HepG2 (cell line): ENCODE results near the gene PDCD2L. TPM values are rescaled to one million over a fixed set of nuclear protein-coding genes. Genes with fewer than 3 reads are reported as not detected.

ENCODE experiments used
- ATAC-seq: fragments of 200-7000 bp; cut with Tn5 transposase; 3 replicates; pipeline ENCODE4 v1.9.1; 2020; ENCODE audit warnings: mild to moderate bottlenecking, moderate library complexity
- BruUV-seq: library from RNA; stranded (reverse); fragments of 400-500 nt; replicated peaks from 2 replicates; lab custom pipeline; 2021; lab: Mats Ljungman, UMichigan
- CTCF ChIA-PET: fragments of 300-600 bp; formaldehyde crosslinking; extraction: SDS; loops from one replicate; lab custom pipeline; 2021; ENCODE audit warnings: low total read pairs, inconsistent platforms, low intra/inter-chr PET ratio; lab: Yijun Ruan, JAX
- POLR2A ChIA-PET: fragments of 350-600 bp; sonication (Branson Sonifier 250); formaldehyde crosslinking; loops from one replicate; lab custom pipeline; 2020; ENCODE audit warnings: antibody characterized with exemption, inconsistent platforms; lab: Yijun Ruan, JAX
- DNase-seq: peaks from one replicate; pipeline ENCODE4 v3.0.0-alpha.2; 2015; ENCODE audit warnings: low spot score
- FAIRE-seq: peaks from 3 replicates; lab custom pipeline; 2011; peaks lifted over from hg19 to GRCh38; lab: Jason Lieb, UNC
- H2AFZ ChIP-seq: one replicate; pipeline ENCODE4 v1.6.1; 2011; ENCODE audit warnings: low read length, inconsistent platforms
- H3K27ac ChIP-seq: fragments of 300-600 bp; 3 replicates; pipeline ENCODE4 v1.8.0; 2011; ENCODE audit warnings: mixed run types, mild to moderate bottlenecking, mixed read lengths, low read length, inconsistent platforms; ENCODE audit not compliant: insufficient read depth; ENCODE audit errors: extremely low read length
- H3K27me3 ChIP-seq, 2 experiments: fragments of 200-600 bp in 1 of 2; 2 replicates in 1 of 2; 3 replicates in 1 of 2; pipeline versions ENCODE4 v1.6.0 to v1.8.0; 2011; ENCODE audit warnings: low read length in 2 of 2, mild to moderate bottlenecking in 2 of 2, moderate library complexity in 2 of 2, inconsistent platforms in 1 of 2; ENCODE audit not compliant: insufficient read depth in 2 of 2, control insufficient read depth in 1 of 2
- H3K36me3 ChIP-seq, 2 experiments: fragments of 200-600 bp in 1 of 2; replicated peaks in 1 of 2; 2 replicates in 1 of 2; 3 replicates in 1 of 2; pipeline versions ENCODE4 v1.5.1 to v1.8.0; 2011; ENCODE audit warnings: low read length in 2 of 2, inconsistent platforms in 1 of 2; ENCODE audit not compliant: insufficient read depth in 2 of 2, control insufficient read depth in 1 of 2
- H3K4me1 ChIP-seq: 2 replicates; pipeline ENCODE4 v1.5.1; 2012; ENCODE audit warnings: low read length, inconsistent platforms; ENCODE audit not compliant: insufficient read depth
- H3K4me2 ChIP-seq: 2 replicates; pipeline ENCODE4 v1.6.0; 2011; ENCODE audit warnings: low read depth, low read length, inconsistent platforms
- H3K4me3 ChIP-seq, 3 experiments: fragments of 200-600 bp in 1 of 3; sonication (generic), shearing (Covaris generic) in 1 of 3; replicated peaks in 1 of 3; 2 replicates each; pipeline ENCODE4 v1.5.1; 2011 to 2016; ENCODE audit warnings: low read length in 3 of 3, inconsistent platforms in 2 of 3, low read depth in 2 of 3, mild to moderate bottlenecking in 2 of 3, control low read depth in 1 of 3, mixed read lengths in 1 of 3; ENCODE audit not compliant: insufficient read depth in 1 of 3
- H3K79me2 ChIP-seq: one replicate; pipeline ENCODE4 v1.6.1; 2011; ENCODE audit warnings: low read length, inconsistent platforms; ENCODE audit not compliant: insufficient read depth
- H3K9ac ChIP-seq: 2 replicates; pipeline ENCODE4 v1.6.0; 2011; ENCODE audit warnings: mild to moderate bottlenecking, low read depth, low read length, inconsistent platforms; ENCODE audit not compliant: insufficient read depth
- H3K9me3 ChIP-seq: 2 replicates; pipeline ENCODE4 v1.5.1; 2012; ENCODE audit warnings: mild to moderate bottlenecking, low read length
- H4K20me1 ChIP-seq: 2 replicates; pipeline ENCODE4 v1.6.0; 2011; ENCODE audit warnings: inconsistent platforms, mild to moderate bottlenecking, low read length, moderate library complexity; ENCODE audit not compliant: insufficient read depth
- ARNTL ChIP-seq: sonication (generic); formaldehyde crosslinking; IDR thresholded peaks from 2 replicates; pipeline ENCODE4 v1.4.0; 2020; ENCODE audit warnings: mild to moderate bottlenecking, missing genetic modification reagents
- CHD4 ChIP-seq: fragments of 200-600 bp; sonication (generic); IDR thresholded peaks from 2 replicates; pipeline ENCODE4 v1.7.0; 2017; ENCODE audit warnings: mild to moderate bottlenecking, low read length, borderline replicate concordance
- HMG20B ChIP-seq: conservative IDR thresholded peaks from 2 replicates; pipeline ENCODE4 v1.6.1; 2016; ENCODE audit warnings: missing genetic modification reagents, missing compliant biosample characterization
- MEIS2 ChIP-seq: sonication (generic); formaldehyde crosslinking; IDR thresholded peaks from 2 replicates; pipeline ENCODE4 v1.9.0; 2021; ENCODE audit warnings: mild to moderate bottlenecking, missing genetic modification reagents
- PLRG1 ChIP-seq: fragments of 450-650 bp; conservative IDR thresholded peaks from 2 replicates; pipeline ENCODE4 v1.6.1; 2016
- SRSF4 ChIP-seq: fragments of 200-400 bp; formaldehyde crosslinking; IDR thresholded peaks from one replicate; pipeline ENCODE4 v1.6.1; 2018; ENCODE audit warnings: mild to moderate bottlenecking, low read depth, low read length, moderate library complexity; ENCODE audit not compliant: poor library complexity, severe bottlenecking
- ZNF629 ChIP-seq: sonication (generic); formaldehyde crosslinking; conservative IDR thresholded peaks from 2 replicates; pipeline ENCODE4 v1.5.0; 2020; ENCODE audit warnings: missing genetic modification reagents
- WGBS: methylation state at CpG from one replicate; pipeline ENCODE4 v1.1.6; 2017; ENCODE audit warnings: low lambda C conversion rate; 5-methylcytosine and 5-hydroxymethylcytosine counted together
- in situ Hi-C: cut with HindIII; loops from 2 replicates; pipeline ENCODE4 v1.10.0; 2017; ENCODE audit warnings: low pct_unique_long_range_greater_than_20kb; ENCODE audit not compliant: extremely low pct_ligation_motif_present
- intact Hi-C: fragments of 100-400 bp; cut with micrococcal nuclease; formaldehyde crosslinking; loops from one replicate; pipeline ENCODE4 v1.10.0; 2022; ENCODE audit not compliant: unreplicated experiment
- polyA plus RNA-seq, 8 experiments: library from polyadenylated mRNA; depleted of rRNA in 3 of 8; stranded (reverse) in 7 of 8; unstranded in 1 of 8; fragments of >200 nt; fragmentation: Illumina TruSeq in 4 of 8; extraction: Trizol in 4 of 8; gene quantifications; 2 replicates each; pipeline versions ENCODE4 v1.2.1 to v1.2.3, GENCODE V29; 2011 to 2016; ENCODE audit warnings: low read depth in 4 of 8, missing spikeins in 1 of 8, mixed read lengths in 1 of 8; ENCODE audit not compliant: insufficient read depth in 1 of 8
- total RNA-seq, 5 experiments: library from RNA; depleted of rRNA; stranded (reverse); fragments of >200 nt; fragmentation: Illumina TruSeq; extraction: Trizol; gene quantifications; 2 replicates each; pipeline ENCODE4 v1.2.3, GENCODE V29; 2016; ENCODE audit warnings: low read depth in 1 of 5
- TF ChIP-seq, protein P1 (sequence below): sonication (generic); formaldehyde crosslinking; IDR thresholded peaks from 2 replicates; pipeline ENCODE4 v1.9.0; 2021; ENCODE audit warnings: missing genetic modification reagents, borderline replicate concordance
- TF ChIP-seq, protein P2 (sequence below): sonication (generic); formaldehyde crosslinking; IDR thresholded peaks from 2 replicates; pipeline ENCODE4 v1.4.0; 2020; ENCODE audit warnings: mild to moderate bottlenecking, missing genetic modification reagents
- TF ChIP-seq, protein P3 (sequence below), 2 experiments: sonication (generic) in 1 of 2; formaldehyde crosslinking in 1 of 2; IDR thresholded peaks; 2 replicates each; pipeline versions ENCODE4 v1.6.1 to v1.9.0; 2014 to 2022; ENCODE audit warnings: antibody characterized with exemption in 1 of 2, borderline replicate concordance in 1 of 2, inconsistent platforms in 1 of 2, low read depth in 1 of 2, missing genetic modification reagents in 1 of 2
- TF ChIP-seq, protein P4 (sequence below): sonication (generic); formaldehyde crosslinking; IDR thresholded peaks from 2 replicates; pipeline ENCODE4 v1.5.0; 2020; ENCODE audit warnings: missing genetic modification reagents

Gene PDCD2L
- total and polyA plus RNA-seq, 2 of the 13 experiments (the other 11 are each of a cell fraction or from before 2014, with no cell fraction given), result 29.3 to 35.2 TPM

DNA sequence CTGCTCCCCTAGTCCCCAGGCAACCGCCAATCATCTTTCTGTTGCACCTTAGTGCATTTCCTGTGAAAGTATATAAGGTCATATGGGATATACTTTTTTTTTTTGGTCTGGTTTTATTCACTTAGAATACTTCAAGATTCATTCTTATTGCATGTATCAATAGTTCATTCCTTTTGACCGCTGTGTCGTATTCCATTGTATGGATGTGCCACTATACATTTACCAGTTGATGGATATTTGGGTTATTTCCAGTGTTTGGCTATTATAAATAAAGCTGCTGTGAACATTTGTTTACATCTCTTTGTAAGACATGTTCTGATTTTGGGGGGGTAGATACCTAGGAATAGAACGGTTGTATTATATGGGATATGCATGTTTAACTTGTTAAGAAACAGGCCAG, 14.1 kb downstream of the PDCD2L start:
- no peaks in the 10 kb centered on the region for H3K79me2 ChIP-seq
- FAIRE-seq, result no peak
- H3K4me1 ChIP-seq, result no peaks in the 10 kb centered on the region
- WGBS, result 96% methylated on average over 4 of the region's 4 CpGs
- no peak overlapping the region for H3K9ac ChIP-seq
- ChIA-PET CTCF (no interaction called here), POLR2A (no interaction called here)
- DNase-seq, result no peak
- no peak overlapping the region for H3K4me2 ChIP-seq
- H3K4me3 ChIP-seq, result no peak overlapping the region
- intact Hi-C loops (no loop called here), in situ Hi-C loops (no loop called here)
- no peak overlapping the region for H2AFZ ChIP-seq
- peaks cover 4% of the 10 kb centered on the region; the same call in 1 of the 2 replicates for H4K20me1 ChIP-seq
- H3K36me3 ChIP-seq, result peaks cover 8 to 49% of the 10 kb centered on the region in 2 experiments
- no peaks in the 10 kb centered on the region for H3K9me3 ChIP-seq
- no peak overlapping the region for H3K27ac ChIP-seq
- no TSS peak for BruUV-seq
- ATAC-seq, result no peak
- no peaks in the 10 kb centered on the region for H3K27me3 ChIP-seq
- no peak for TF ChIP-seq HMG20B (CRISPR knock-in tag)
- TF ChIP-seq SRSF4, result no peak
- TF ChIP-seq CHD4, result no peak
- no peak for TF ChIP-seq PLRG1
- TF ChIP-seq ARNTL, result no peak
- TF ChIP-seq ZNF629, result no peak
- no peak for TF ChIP-seq MEIS2 (CRISPR knock-in tag)
- TF ChIP-seq, protein P1, sequence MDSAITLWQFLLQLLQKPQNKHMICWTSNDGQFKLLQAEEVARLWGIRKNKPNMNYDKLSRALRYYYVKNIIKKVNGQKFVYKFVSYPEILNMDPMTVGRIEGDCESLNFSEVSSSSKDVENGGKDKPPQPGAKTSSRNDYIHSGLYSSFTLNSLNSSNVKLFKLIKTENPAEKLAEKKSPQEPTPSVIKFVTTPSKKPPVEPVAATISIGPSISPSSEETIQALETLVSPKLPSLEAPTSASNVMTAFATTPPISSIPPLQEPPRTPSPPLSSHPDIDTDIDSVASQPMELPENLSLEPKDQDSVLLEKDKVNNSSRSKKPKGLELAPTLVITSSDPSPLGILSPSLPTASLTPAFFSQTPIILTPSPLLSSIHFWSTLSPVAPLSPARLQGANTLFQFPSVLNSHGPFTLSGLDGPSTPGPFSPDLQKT (CRISPR knock-in tag), result no peak
- TF ChIP-seq, protein P2, sequence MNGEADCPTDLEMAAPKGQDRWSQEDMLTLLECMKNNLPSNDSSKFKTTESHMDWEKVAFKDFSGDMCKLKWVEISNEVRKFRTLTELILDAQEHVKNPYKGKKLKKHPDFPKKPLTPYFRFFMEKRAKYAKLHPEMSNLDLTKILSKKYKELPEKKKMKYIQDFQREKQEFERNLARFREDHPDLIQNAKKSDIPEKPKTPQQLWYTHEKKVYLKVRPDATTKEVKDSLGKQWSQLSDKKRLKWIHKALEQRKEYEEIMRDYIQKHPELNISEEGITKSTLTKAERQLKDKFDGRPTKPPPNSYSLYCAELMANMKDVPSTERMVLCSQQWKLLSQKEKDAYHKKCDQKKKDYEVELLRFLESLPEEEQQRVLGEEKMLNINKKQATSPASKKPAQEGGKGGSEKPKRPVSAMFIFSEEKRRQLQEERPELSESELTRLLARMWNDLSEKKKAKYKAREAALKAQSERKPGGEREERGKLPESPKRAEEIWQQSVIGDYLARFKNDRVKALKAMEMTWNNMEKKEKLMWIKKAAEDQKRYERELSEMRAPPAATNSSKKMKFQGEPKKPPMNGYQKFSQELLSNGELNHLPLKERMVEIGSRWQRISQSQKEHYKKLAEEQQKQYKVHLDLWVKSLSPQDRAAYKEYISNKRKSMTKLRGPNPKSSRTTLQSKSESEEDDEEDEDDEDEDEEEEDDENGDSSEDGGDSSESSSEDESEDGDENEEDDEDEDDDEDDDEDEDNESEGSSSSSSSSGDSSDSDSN (CRISPR knock-in tag), result no peak
- TF ChIP-seq, protein P3, sequence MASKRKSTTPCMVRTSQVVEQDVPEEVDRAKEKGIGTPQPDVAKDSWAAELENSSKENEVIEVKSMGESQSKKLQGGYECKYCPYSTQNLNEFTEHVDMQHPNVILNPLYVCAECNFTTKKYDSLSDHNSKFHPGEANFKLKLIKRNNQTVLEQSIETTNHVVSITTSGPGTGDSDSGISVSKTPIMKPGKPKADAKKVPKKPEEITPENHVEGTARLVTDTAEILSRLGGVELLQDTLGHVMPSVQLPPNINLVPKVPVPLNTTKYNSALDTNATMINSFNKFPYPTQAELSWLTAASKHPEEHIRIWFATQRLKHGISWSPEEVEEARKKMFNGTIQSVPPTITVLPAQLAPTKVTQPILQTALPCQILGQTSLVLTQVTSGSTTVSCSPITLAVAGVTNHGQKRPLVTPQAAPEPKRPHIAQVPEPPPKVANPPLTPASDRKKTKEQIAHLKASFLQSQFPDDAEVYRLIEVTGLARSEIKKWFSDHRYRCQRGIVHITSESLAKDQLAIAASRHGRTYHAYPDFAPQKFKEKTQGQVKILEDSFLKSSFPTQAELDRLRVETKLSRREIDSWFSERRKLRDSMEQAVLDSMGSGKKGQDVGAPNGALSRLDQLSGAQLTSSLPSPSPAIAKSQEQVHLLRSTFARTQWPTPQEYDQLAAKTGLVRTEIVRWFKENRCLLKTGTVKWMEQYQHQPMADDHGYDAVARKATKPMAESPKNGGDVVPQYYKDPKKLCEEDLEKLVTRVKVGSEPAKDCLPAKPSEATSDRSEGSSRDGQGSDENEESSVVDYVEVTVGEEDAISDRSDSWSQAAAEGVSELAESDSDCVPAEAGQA (IDR thresholded peaks at IDR 0.05; ENCODE audit: low read depth), result no peak
- TF ChIP-seq, protein P3 (CRISPR knock-in tag; IDR thresholded peaks at IDR 0.05; ENCODE audit: borderline replicate concordance), result no peak
- TF ChIP-seq, protein P4, sequence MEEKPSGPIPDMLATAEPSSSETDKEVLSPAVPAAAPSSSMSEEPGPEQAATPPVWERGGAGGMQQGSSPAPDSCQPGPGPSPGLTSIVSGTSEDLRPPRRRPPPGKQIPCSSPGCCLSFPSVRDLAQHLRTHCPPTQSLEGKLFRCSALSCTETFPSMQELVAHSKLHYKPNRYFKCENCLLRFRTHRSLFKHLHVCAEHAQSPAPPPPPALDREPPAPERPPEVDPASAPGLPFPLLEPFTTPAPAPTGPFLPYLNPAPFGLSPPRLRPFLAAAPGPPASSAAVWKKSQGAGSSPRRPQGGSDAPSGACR (CRISPR knock-in tag), result no peak
